Epithelial cell of proximal tubule (primary cell): ENCODE data around the gene SLC6A9. TPM values are rescaled to one million over a fixed set of nuclear protein-coding genes. Genes with fewer than 3 reads are reported as not detected.

Source experiments
- DNase-seq: peaks from one replicate; pipeline ENCODE4 v3.0.0-alpha.2; 2011; ENCODE audit warnings: low read depth
- H3K4me3 ChIP-seq: 2 replicates; pipeline ENCODE4 v1.5.1; 2011; ENCODE audit warnings: low read depth, mild to moderate bottlenecking, low read length
- total RNA-seq: library from RNA; depleted of rRNA; stranded (reverse); fragments of >200 nt; gene quantifications from 2 replicates; pipeline ENCODE4 v1.2.3, GENCODE V29; 2015
- TF ChIP-seq, protein P1 (sequence below): conservative IDR thresholded peaks from 2 replicates; pipeline ENCODE4 v1.5.1; 2012; ENCODE audit warnings: low read depth, mild to moderate bottlenecking, low read length

Gene SLC6A9
- total RNA-seq, 1 donor from 2014 or later: 1.3 TPM

DNA sequence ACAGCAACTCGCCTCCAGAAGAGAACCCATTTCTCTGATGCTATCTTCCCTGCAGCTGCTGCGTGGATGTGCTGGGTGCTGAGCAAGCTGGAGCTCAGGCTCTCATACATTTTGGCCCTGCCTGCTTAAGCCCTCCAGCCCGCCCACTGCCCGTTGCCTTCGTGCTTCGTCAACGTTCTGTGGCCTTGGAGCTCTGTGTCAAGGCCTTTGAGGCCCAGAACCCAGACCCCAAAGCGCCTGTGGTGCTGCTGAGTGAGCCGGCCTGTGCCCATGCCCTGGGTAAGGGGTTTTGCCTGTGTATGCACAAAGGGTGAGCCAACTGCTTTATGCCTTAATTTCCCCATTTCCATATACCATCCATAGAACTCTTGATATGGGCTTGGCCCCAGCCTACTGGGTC lies 60.4 kb downstream of the SLC6A9 start:
- DNase-seq: no peak
- TF ChIP-seq, protein P1, sequence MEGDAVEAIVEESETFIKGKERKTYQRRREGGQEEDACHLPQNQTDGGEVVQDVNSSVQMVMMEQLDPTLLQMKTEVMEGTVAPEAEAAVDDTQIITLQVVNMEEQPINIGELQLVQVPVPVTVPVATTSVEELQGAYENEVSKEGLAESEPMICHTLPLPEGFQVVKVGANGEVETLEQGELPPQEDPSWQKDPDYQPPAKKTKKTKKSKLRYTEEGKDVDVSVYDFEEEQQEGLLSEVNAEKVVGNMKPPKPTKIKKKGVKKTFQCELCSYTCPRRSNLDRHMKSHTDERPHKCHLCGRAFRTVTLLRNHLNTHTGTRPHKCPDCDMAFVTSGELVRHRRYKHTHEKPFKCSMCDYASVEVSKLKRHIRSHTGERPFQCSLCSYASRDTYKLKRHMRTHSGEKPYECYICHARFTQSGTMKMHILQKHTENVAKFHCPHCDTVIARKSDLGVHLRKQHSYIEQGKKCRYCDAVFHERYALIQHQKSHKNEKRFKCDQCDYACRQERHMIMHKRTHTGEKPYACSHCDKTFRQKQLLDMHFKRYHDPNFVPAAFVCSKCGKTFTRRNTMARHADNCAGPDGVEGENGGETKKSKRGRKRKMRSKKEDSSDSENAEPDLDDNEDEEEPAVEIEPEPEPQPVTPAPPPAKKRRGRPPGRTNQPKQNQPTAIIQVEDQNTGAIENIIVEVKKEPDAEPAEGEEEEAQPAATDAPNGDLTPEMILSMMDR: no peak
- peak overlapping the region; percentile 71 for H3K4me3 ChIP-seq

DNA sequence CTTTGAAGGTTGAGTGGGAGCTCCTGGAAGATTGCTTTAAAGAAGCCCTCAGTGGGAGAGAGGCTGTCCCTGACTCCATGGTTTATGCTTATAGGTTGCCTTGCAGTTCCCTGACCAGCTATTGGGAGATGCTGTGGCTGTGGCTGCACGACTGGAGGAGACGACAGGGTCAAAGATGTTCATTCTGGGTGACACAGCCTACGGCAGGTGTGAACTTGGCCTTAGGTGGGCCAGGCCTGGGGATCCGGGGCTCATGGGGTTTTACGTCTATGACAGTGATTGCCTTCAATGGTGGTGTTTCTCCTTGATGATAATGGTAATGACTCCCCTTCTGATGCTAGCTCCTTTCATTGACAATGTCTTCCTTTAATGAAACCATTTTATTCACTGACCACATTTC lies 60.8 kb downstream of the SLC6A9 start:
- H3K4me3 ChIP-seq: peak overlapping the region; percentile 71
- no peak for DNase-seq
- TF ChIP-seq, protein P1: no peak

DNA sequence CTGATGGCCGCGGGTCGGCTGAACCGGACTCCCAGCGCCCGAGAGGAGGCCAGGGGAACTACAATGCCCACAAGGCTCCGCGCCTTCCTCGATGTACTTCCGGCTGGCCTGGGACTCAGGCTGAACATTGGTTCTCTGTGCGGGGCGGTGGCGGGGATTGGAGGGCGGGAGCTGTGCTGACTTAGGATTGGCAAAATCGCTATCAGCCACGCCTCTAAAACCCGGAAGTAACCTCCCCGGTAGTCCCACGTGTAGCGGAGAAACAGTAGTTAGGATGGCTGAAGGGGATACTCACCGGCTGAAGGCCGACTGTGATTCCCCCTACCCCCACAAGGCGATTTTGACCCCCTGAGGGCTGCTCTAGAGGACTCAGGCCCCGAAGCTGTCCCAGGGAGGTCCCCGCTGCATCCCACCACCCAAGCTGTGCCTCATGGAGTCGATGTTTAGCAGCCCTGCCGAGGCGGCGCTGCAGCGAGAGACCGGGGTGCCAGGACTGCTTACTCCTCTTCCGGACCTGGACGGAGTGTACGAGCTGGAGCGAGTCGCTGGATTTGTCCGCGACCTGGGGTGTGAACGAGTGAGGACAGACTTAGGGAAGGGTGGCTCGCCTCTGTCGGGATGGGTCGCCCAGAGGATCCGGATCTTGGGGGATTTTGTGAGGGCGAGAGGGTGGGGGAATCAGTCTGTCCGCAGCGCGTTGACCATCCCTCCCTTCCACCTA lies 61.4 kb downstream of the SLC6A9 start, which contains the start of gene DPH2:
Gene DPH2, plus strand, starts transcription at position 265 of the 721 bp plus-strand sequence. Its CDS starts 166 bp downstream, at position 431.
- TF ChIP-seq, protein P1: peak; percentile 13

DNA sequence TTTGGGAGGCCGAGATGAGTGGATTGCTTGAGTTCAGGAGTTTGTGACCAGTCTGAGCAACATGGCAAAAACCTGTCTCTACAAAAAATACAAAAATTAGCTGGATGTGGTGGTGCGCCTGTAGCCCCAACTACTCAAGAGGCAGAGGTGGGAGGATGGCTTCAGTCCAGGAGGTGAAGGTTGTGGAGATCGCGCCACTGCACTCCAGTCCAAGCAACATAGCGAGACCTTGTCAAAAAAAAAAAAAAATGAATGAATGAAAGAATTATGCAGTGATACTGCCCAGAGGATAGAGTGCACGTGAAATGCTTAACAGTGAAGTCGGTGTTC lies 61.9 kb downstream of the SLC6A9 start:
- H3K4me3 ChIP-seq: peak overlapping the region; percentile 31
- TF ChIP-seq, protein P1: no peak
- no peak for DNase-seq

More for the DNA sequence above, 61.4 kb downstream of the SLC6A9 start, which contains the start of gene DPH2:
- peak within 1 kb of the TSS; percentile 71 for H3K4me3 ChIP-seq
- DNase-seq: peak; percentile 81

DNA sequence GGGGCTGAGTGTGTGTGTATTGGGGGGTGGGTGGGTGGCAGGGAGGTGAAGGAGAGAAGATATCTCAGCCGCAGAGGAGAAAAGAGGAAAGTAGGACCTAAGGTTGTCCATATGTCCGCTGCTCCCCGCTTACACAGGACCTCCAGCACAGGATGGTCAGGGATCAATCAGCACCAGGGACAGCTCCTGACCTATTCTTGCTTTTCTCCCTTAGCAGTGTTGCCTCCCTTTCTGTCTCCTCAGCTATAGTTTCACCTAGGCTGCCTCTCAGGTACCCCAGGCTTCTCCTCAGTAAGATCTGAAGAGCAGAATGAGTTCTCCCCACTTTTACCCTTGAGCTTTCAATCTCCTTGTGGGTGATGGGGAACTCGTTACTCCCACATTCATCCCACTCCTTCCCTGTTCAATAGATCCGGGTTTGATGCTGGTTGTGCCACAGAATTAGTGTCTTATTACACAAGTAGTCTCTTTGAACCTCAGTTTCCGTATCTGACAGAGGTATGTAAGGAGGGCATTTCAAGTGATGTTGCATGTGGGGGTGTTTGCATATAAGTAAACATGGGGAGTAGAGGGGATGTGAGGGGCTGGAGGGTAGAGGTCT lies 62.8 kb downstream of the SLC6A9 start:
- H3K4me3 ChIP-seq: no peak overlapping the region
- TF ChIP-seq, protein P1: no peak

DNA sequence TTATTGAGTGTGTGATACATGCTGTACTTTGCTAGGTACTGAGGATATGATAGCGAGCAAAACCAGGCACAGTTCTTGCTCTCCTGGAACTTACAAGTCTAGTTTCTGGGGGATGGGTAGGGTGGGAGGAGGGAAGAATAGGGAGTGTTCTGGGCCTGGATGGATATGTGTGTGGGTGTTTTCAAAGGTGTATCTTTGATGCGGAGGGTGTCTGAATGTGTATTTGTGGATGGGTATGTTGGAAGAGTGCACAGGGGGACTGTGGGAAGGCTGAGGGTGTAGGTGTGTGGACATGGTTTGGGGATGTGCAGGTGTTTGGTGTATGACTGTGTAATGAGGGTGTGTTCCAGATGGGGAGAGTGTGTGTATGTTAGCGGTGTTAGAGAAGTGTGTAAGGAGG lies 65.9 kb downstream of the SLC6A9 start:
- TF ChIP-seq, protein P1: no peak
- DNase-seq: no peak
- no peak overlapping the region for H3K4me3 ChIP-seq

More for the DNA sequence above, 62.8 kb downstream of the SLC6A9 start:
- no peak for DNase-seq
